Activated T-cell treated with anti-CD3 and anti-CD28 coated beads, Interleukin-2, amount 50 U/mL, for 4 hours (primary cell): Measurements from ENCODE around the gene CCAR1. TPM values are rescaled to one million over a fixed set of nuclear protein-coding genes. Genes with fewer than 3 reads are reported as not detected.
"Not testable (repeated sequence)": the region's sequence is repeated elsewhere in the genome, so short reads cannot be mapped to it uniquely, and the experiment has no call there.

ENCODE experiments used
- ATAC-seq, 2 donors: fragments of 200-7000 bp; cut with Tn5 transposase; one replicate each; pipeline ENCODE4 v1.10.0; 2021
- DNase-seq: peaks from one replicate; pipeline ENCODE4 v3.0.0-alpha.2; 2020
- H3K27me3 Mint-ChIP-seq: one replicate; pipeline ENCODE4 v1.8.0; 2021; ENCODE audit warnings: low read depth, mixed read lengths
- H3K36me3 Mint-ChIP-seq: one replicate; pipeline ENCODE4 v1.8.0; 2022; ENCODE audit warnings: mixed read lengths; ENCODE audit not compliant: insufficient read depth
- H3K4me1 Mint-ChIP-seq: one replicate; pipeline ENCODE4 v1.8.0; 2021; ENCODE audit warnings: low read depth, mixed read lengths
- H3K4me3 Mint-ChIP-seq: one replicate; pipeline ENCODE4 v1.8.0; 2021; ENCODE audit warnings: mild to moderate bottlenecking, moderate library complexity, mixed read lengths
- H3K9me3 Mint-ChIP-seq: one replicate; pipeline ENCODE4 v1.8.0; 2021; ENCODE audit warnings: mixed read lengths
- total RNA-seq, 3 donors: library from RNA; stranded (reverse); gene quantifications; one replicate each; pipeline ENCODE4 v1.2.1, GENCODE V29; 2021

CCAR1 gene
- total RNA-seq, 3 donors from 2014 or later: 105 to 120 (median 114) TPM

- DNase-seq (no peak), ATAC-seq (no peak)
- H3K9me3 Mint-ChIP-seq: no peaks in the 10 kb centered on the region
- no peaks in the 10 kb centered on the region for H3K27me3 Mint-ChIP-seq
- H3K4me1 Mint-ChIP-seq: peaks cover 8% of the 10 kb centered on the region
- H3K4me3 Mint-ChIP-seq: no peak overlapping the region
- H3K36me3 Mint-ChIP-seq: peaks cover 33% of the 10 kb centered on the region
These were observed 13.3 kb downstream of the CCAR1 start for GRCh38 chr10:68734349-68734748.

DNA sequence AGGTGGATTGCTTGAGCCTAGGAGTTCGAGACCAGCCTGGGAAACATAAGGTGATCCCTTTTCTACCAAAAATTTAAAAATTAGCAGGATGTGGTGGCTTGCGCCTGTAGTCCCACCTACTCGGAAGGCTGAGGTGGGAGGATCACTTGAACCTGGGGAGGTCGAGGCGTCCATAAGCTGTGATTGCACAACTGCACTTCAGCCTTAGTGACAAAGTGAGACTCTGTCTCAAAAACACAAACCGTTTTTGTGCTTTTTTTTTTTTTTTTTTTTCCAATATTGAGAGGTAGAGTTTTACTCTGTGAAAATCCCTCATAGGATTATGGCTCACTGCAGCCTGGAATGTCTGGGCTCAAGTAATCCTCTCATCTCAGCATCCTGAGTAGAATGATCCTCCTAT lies 14.1 kb downstream of the CCAR1 start:
- Mint-ChIP-seq H3K27me3 (no peaks in the 10 kb centered on the region), H3K4me1 (peaks cover 10% of the 10 kb centered on the region), H3K9me3 (no peaks in the 10 kb centered on the region), H3K4me3 (no peak overlapping the region), H3K36me3 (peaks cover 36% of the 10 kb centered on the region)
- DNase-seq (no peak), ATAC-seq (no peak)

- not testable (repeated sequence) for H3K4me1 Mint-ChIP-seq, H3K27me3 Mint-ChIP-seq, H3K4me3 Mint-ChIP-seq, H3K9me3 Mint-ChIP-seq, DNase-seq, ATAC-seq
- peaks cover 36% of the 10 kb centered on the region for H3K36me3 Mint-ChIP-seq
These were observed 14.7 kb downstream of the CCAR1 start for GRCh38 chr10:68735739-68736138.

DNA sequence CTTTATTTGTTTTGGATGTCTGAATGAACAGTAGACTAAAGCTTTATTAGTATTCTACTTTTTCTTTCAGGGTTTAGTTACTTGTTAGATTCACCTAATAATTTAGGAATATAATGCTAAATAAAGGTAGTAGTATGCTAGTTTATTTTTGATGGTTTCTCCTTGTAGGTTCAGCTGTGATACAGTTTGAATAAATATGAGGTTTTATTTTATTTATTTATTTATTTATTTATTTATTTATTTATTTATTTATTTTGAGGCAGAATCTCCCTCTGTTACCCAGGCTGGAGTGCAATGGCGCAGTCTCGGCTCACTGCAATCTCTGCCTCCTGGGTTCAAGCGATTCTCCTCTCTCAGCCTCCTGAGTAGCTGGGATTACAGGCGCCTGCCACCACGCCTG lies 19.6 kb downstream of the CCAR1 start:
- H3K4me3 Mint-ChIP-seq, H3K9me3 Mint-ChIP-seq, ATAC-seq, DNase-seq, H3K27me3 Mint-ChIP-seq, H3K4me1 Mint-ChIP-seq: not testable (repeated sequence)
- peaks cover 19% of the 10 kb centered on the region for H3K36me3 Mint-ChIP-seq

DNA sequence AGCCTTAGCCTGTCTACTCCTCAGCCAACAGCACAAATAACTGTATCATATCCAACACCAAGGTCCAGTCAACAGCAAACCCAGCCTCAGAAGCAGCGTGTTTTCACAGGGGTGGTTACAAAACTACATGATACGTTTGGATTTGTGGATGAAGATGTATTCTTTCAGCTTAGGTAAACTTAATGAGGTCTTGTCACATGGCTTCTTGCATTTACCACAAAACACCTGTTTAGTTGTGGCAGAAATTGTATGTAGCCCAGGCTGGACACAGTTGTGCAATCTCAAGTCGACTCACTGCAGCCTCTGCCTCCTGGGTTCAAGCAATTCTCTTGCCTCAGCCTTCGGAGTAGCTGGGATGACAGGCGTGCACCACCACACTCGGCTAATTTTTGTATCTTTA lies 21.4 kb downstream of the CCAR1 start:
- Mint-ChIP-seq H3K27me3 (no peaks in the 10 kb centered on the region), H3K4me3 (no peak overlapping the region), H3K36me3 (peaks cover 12% of the 10 kb centered on the region), H3K9me3 (no peaks in the 10 kb centered on the region), H3K4me1 (peaks cover 1% of the 10 kb centered on the region)
- ATAC-seq: no peak
- DNase-seq: no peak

DNA sequence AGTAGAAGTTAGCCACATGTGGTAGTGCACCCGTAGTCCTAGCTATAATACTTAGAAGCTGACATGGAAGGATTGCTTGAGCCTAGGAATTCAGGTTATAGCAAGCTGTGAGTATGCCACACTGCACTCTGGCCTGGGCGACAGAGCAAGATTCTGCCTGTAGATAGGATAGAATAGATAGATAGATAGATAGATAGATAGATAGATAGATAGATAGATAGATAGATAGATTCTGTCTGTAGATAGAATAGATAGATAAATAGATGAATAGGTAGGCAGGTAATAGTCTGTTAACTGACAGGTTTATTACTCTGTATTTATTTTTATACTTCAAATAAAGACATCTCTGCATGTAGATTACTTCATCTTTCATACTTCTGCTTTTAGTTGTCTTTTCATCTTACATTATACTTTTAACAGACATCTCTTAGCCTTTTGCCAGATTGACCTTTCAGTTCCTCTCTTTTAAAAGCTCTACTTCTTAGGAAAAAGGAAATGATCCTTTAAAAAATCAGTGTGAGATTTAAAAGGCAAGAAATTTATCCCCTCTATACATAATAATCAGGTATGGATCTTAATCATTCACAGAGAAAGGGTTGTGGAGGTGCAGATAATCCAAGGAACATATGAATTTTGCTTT lies 31.8 kb downstream of the CCAR1 start:
- Mint-ChIP-seq H3K36me3 (peaks cover 34% of the 10 kb centered on the region), H3K27me3 (no peaks in the 10 kb centered on the region), H3K4me1 (no peaks in the 10 kb centered on the region), H3K4me3 (no peak overlapping the region), H3K9me3 (no peaks in the 10 kb centered on the region)
- DNase-seq: no peak
- no peak for ATAC-seq

DNA sequence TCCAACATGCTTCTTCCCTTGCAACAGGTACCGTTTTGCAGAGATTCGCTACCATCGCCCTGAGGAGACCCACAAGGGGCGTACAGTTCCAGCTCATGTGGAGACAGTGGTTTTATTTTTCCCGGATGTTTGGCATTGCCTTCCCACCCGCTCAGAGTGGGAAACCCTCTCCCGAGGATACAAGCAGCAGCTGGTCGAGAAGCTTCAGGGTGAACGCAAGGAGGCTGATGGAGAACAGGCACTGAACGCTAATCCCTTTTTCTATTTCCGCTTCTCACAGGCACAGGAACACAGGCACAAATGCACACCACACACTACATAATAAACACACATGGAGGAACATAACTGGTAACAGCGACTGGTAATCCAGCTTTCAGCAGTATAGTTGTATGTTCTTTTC lies 35.2 kb downstream of the CCAR1 start:
- H3K27me3 Mint-ChIP-seq: no peaks in the 10 kb centered on the region
- H3K4me3 Mint-ChIP-seq: no peak overlapping the region
- peaks cover 29% of the 10 kb centered on the region for H3K36me3 Mint-ChIP-seq
- no peaks in the 10 kb centered on the region for H3K9me3 Mint-ChIP-seq
- no peak for DNase-seq
- no peak for ATAC-seq
- no peaks in the 10 kb centered on the region for H3K4me1 Mint-ChIP-seq

DNA sequence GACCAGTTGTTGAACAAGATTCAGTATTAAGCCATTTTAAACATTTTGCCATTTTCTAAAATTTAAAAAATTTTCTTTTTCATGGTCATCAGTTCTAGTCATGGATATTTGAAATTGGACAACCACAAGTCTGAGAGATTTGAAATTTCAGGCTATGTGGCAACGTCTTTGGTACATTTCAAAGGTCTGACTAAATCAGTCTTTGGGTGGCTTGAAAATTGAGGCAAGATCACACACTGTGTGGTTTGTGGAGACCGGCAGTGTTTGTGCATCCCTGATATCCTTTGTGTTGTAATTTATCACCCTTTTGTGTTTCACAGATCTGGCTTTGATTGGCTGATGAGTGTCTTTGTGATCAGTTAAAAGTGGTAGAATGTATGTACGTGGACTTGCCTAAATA lies 35.7 kb downstream of the CCAR1 start:
- peaks cover 28% of the 10 kb centered on the region for H3K36me3 Mint-ChIP-seq
- no peaks in the 10 kb centered on the region for H3K4me1 Mint-ChIP-seq
- H3K27me3 Mint-ChIP-seq: no peaks in the 10 kb centered on the region
- DNase-seq (no peak), ATAC-seq (no peak)
- H3K9me3 Mint-ChIP-seq: no peaks in the 10 kb centered on the region
- H3K4me3 Mint-ChIP-seq: no peak overlapping the region

GRCh38 chr10:68759223-68759863 lies 38.3 kb downstream of the CCAR1 start:
- no peak for DNase-seq
- no peak for ATAC-seq
- no peaks in the 10 kb centered on the region for H3K4me1 Mint-ChIP-seq
- no peaks in the 10 kb centered on the region for H3K27me3 Mint-ChIP-seq
- H3K9me3 Mint-ChIP-seq: no peaks in the 10 kb centered on the region
- H3K4me3 Mint-ChIP-seq: no peak overlapping the region
- H3K36me3 Mint-ChIP-seq: peaks cover 29% of the 10 kb centered on the region

DNA sequence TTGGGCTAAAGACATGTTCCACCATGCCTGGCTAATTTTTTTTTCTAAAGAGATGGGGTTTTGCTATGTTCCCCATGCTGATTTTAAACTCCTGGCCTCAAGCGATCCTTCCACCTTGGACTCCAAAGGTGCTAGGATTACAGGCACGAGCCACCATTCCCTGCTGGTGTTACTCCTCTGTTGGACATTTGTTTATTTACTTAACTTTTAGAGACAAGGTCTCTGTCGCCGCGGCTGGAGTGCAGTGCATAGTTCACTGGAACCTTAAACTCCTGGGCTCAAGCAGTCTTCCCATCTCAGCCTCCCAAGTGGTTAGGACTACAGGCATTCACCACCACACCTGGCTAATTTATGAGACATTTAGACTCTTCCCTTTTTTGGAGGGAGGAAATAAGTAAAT lies 38.9 kb downstream of the CCAR1 start:
- Mint-ChIP-seq H3K27me3 (no peaks in the 10 kb centered on the region), H3K4me1 (no peaks in the 10 kb centered on the region), H3K4me3 (no peak overlapping the region), H3K36me3 (peaks cover 27% of the 10 kb centered on the region), H3K9me3 (no peaks in the 10 kb centered on the region)
- no peak for DNase-seq
- no peak for ATAC-seq

GRCh38 chr10:68767407-68767806 lies 46.4 kb downstream of the CCAR1 start:
- not testable (repeated sequence) for DNase-seq, H3K4me1 Mint-ChIP-seq, H3K4me3 Mint-ChIP-seq, ATAC-seq, H3K9me3 Mint-ChIP-seq, H3K27me3 Mint-ChIP-seq
- peaks cover 23% of the 10 kb centered on the region for H3K36me3 Mint-ChIP-seq

DNA sequence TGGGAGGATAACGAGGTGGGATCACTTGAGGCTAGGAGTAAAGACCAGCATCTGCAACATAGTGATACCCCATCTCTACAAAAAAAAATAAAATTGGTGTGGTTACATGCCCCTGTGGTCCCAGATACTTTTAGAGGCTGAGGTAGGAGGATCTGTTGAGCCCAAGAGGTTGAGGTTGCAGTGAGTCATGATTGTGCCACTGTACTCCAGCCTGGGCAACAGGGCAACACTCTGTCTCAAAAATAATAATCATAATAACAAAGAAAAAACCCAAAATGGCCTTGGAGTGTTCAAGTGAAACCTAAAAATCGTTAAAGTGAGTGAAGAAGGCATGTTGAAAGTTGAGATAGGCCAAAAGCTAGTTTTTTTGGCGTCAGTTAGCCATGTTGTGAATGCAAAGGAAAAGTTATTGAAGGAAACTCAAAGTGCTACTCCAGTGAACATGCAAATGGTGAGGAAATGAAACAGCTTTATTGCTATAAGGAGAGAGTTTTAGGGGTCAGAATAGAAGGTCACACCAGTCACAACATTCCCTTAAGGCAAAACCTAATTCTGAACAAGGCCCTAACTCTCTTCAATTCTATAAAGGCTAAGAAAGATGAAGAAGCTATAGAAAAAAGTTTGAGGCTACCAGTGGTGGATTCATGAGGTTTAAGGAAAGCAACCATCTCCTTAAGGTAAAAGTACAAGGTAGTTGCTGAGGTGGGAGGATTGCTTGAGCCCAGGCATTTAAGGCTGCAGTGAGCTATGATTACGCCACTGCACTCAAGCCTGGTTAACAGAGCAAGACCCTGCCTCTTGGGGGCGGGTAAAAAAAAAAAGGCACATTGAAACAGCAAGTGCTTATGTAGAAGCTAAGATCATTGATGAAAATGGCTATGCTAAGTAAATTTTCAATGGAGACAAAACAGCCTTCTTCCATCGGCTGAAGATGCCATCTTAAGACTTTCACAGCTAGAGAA lies 60.9 kb downstream of the CCAR1 start:
- no peak for ATAC-seq
- no peaks in the 10 kb centered on the region for H3K9me3 Mint-ChIP-seq
- no peak overlapping the region for H3K4me3 Mint-ChIP-seq
- no peaks in the 10 kb centered on the region for H3K4me1 Mint-ChIP-seq
- H3K36me3 Mint-ChIP-seq: peaks cover 47% of the 10 kb centered on the region
- H3K27me3 Mint-ChIP-seq: no peaks in the 10 kb centered on the region
- DNase-seq: no peak

DNA sequence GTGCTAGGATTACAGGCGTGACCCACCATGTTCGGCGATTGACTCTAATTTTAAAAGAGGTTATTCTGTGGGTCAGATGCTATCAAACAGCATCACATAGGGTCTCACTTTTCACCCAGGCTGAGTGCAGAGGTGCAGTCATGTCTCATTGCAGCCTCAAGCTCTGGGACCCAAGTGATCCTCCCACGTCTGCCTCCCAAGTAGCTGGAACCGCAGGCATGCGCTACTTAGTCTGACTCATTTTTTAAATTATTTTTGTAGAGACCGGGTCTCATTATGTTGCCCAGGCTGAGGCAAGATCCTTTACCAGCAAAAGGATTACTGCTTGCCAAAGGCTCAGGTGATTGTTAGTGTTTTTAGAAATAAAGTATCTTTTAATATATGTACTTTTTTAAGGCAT lies 63.4 kb downstream of the CCAR1 start:
- Mint-ChIP-seq H3K36me3 (peaks cover 42% of the 10 kb centered on the region), H3K9me3 (no peaks in the 10 kb centered on the region)

DNA sequence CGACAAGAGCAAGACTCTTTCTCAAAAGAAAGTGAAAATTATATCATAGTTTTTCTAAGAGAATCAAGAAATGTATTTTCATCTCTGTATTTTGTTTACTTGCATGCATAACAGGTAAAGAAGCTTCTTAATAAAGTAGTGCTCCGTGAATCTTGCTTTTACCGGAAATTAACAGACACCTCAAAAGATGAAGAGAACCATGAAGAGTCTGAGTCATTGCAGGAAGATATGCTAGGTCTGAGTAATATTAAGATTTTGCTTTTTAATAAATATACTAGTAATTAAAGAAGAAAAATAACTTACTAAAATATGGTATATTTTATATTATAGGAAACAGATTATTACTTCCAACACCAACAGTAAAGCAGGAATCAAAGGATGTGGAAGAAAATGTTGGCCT lies 66.8 kb downstream of the CCAR1 start:
- no peak for DNase-seq
- Mint-ChIP-seq H3K36me3 (peaks cover 24% of the 10 kb centered on the region), H3K27me3 (no peaks in the 10 kb centered on the region), H3K4me1 (no peaks in the 10 kb centered on the region), H3K4me3 (no peak overlapping the region), H3K9me3 (no peaks in the 10 kb centered on the region)
- peak in 1 of 2 donors; percentile 48 for ATAC-seq

More for the DNA sequence above, 63.4 kb downstream of the CCAR1 start:
- H3K4me3 Mint-ChIP-seq: no peak overlapping the region
- no peaks in the 10 kb centered on the region for H3K4me1 Mint-ChIP-seq
- DNase-seq (no peak), ATAC-seq (no peak)
- no peaks in the 10 kb centered on the region for H3K27me3 Mint-ChIP-seq
